ENCODE measurements around the gene KCNG2.

KCNG2 gene

DNA sequence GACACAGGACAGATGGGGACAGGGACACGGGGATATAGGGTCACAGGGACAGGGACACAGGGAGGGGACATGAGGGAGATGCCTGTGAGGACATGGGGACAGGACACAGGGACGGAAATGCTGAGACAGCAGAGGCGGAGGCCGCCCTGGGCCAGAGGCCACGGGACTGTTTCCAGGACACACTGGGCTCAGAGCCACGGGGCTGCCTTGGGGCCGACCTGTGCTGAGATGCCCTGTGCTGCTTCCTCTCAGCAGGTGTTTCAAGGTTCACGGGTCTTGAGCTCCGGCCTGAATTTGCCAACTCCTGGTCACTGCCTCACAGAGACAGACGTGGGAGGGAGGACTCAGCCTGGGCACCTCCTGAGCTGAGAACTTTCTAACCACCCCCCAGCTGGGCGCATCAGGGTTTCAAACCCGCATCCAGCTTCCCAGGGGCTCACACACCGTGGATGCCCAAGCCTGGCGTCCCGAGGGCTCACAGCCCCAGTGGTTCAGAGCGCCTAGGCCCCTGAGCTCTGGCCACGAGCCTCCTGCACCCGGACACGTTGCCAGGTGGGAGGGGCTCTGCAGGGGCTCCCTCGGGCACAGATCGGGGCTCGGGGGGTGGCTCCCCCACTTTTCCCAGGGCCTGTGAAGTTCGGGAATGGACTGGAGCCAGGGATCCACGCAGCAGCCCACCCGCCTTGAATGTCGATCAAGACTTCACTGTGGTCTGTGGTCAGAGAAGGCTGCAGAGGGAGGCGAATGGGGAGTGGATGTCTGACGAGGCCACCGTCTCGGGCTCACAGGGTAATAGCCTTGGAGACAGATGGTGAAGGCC lies 89.7 kb downstream of the KCNG2 start:
- H3K36me3 Mint-ChIP-seq (ENCODE audit: insufficient read depth): no peaks in the 10 kb centered on the region
- H3K9me3 Mint-ChIP-seq: peaks cover 6 to 17% of the 10 kb centered on the region in 2 donors
- DNase-seq (no peak), ATAC-seq (replicated peaks) (no peak)
- H3K27me3 Mint-ChIP-seq: no peaks in the 10 kb centered on the region
- H3K4me3 Mint-ChIP-seq: no peak overlapping the region
- no peaks in the 10 kb centered on the region for H3K4me1 Mint-ChIP-seq (ENCODE audit: low read depth in 2 of 2)
- no peak overlapping the region for H3K27ac Mint-ChIP-seq

- Mint-ChIP-seq H3K36me3 (ENCODE audit: insufficient read depth) (no peaks in the 10 kb centered on the region), H3K27ac (no peak overlapping the region), H3K27me3 (no peaks in the 10 kb centered on the region), H3K9me3 (peaks cover 10 to 24% of the 10 kb centered on the region in 2 donors), H3K4me1 (ENCODE audit: low read depth in 2 of 2) (no peaks in the 10 kb centered on the region), H3K4me3 (no peak overlapping the region)
- no peak for ATAC-seq (replicated peaks)
- no peak for DNase-seq
These were observed 90.3 kb downstream of the KCNG2 start for GRCh38 chr18:79888016-79888415.

DNA sequence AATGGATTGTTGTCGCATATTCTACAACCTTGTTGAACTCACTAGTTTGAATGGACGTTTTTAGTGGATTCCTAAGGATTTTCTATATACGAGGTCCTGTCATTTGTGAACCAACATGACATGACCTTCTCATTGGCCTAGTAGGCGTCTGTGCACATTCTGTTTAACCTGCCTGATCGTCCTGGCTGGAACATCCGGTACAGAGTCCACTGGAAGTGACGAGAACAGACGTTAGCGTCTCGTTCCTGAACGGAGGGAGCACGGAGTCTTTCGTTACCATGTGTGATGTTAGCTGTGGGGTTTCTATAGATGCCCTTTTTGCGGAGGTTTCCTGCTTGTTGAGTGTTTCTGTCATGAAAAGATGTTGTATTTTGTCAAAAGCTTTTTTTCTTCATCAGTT lies 91.8 kb downstream of the KCNG2 start:
- H3K27ac Mint-ChIP-seq: no peak overlapping the region
- H3K4me3 Mint-ChIP-seq: no peak overlapping the region
- H3K4me1 Mint-ChIP-seq (ENCODE audit: low read depth in 2 of 2): no peaks in the 10 kb centered on the region

DNA sequence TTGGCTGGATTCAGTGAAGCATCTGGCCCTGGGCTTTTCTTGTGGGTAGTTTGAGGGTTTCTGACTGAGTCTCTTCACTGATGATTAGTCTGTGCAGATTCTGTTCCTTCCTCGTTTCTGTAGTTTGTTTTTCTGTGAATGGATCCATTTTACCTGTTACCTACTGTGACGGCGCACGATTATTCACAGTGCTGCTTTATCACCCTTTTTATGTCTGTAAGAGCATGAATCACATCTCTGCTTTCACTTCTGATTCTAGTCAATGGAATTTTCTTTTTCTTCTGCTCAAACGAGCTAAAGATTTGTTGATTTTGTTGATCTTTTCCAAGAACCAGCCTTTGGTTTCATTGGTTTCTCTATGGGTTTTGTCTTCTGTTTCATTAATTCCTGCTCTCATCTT lies 92.9 kb downstream of the KCNG2 start:
- Mint-ChIP-seq H3K4me1 (ENCODE audit: low read depth in 2 of 2) (no peaks in the 10 kb centered on the region), H3K27ac (no peak overlapping the region), H3K4me3 (no peak overlapping the region), H3K9me3 (peaks cover 30 to 49% of the 10 kb centered on the region in 2 donors), H3K36me3 (ENCODE audit: insufficient read depth) (no peaks in the 10 kb centered on the region), H3K27me3 (no peaks in the 10 kb centered on the region)
- DNase-seq: no peak
- no peak for ATAC-seq (replicated peaks)

More for the DNA sequence above, 91.8 kb downstream of the KCNG2 start:
- no peaks in the 10 kb centered on the region for H3K36me3 Mint-ChIP-seq (ENCODE audit: insufficient read depth)
- DNase-seq (no peak), ATAC-seq (replicated peaks) (no peak)
- peaks cover 21 to 39% of the 10 kb centered on the region in 2 donors for H3K9me3 Mint-ChIP-seq
- no peaks in the 10 kb centered on the region for H3K27me3 Mint-ChIP-seq

GRCh38 chr18:79896738-79897137 lies 99.0 kb downstream of the KCNG2 start:
- peaks cover 38 to 58% of the 10 kb centered on the region in 2 donors for H3K9me3 Mint-ChIP-seq
- no peak for ATAC-seq (replicated peaks)
- DNase-seq: no peak
- H3K4me1 Mint-ChIP-seq (ENCODE audit: low read depth in 2 of 2): no peaks in the 10 kb centered on the region
- no peak overlapping the region for H3K27ac Mint-ChIP-seq
- no peaks in the 10 kb centered on the region for H3K36me3 Mint-ChIP-seq (ENCODE audit: insufficient read depth)
- no peak overlapping the region for H3K4me3 Mint-ChIP-seq
- no peaks in the 10 kb centered on the region for H3K27me3 Mint-ChIP-seq

DNA sequence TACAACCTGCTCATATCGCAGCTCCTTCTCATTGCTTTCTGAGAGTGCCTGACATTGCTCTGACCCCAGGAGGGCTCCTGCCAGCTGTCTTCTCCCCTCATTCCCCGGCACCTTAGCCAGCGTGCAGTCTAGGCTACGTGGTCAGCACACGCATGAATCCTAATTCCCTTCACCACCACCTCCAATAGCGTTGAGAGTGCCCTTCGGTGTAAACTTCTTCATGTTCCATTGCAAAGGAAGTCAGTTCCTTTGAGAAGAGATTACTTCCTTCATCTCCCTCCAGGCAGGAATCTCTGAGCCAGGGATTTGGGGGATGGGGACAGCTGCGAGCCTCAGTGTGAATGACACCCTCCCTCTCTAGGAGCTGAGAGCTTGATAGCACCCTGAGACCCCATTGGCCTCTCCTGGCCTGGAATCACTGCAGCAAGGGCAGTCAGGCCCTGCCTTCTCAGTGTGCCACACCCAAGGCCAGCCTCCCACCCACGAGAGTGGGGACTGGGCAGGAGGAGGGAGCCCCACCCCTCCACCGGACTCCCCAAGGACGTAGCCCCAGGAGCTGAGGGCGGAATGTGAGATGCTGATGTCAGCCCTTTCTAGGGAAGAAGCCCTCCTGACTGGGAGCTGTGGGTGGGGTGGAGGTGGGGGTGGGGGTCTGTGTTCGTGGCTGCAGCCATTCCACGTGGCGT lies 100.3 kb downstream of the KCNG2 start:
- Mint-ChIP-seq H3K4me3 (no peak overlapping the region), H3K27ac (no peak overlapping the region), H3K4me1 (ENCODE audit: low read depth in 2 of 2) (no peaks in the 10 kb centered on the region), H3K27me3 (no peaks in the 10 kb centered on the region), H3K9me3 (peaks cover 31 to 45% of the 10 kb centered on the region in 2 donors), H3K36me3 (ENCODE audit: insufficient read depth) (peaks cover 7% of the 10 kb centered on the region)
- ATAC-seq (replicated peaks) (no peak), DNase-seq (no peak)

DNA sequence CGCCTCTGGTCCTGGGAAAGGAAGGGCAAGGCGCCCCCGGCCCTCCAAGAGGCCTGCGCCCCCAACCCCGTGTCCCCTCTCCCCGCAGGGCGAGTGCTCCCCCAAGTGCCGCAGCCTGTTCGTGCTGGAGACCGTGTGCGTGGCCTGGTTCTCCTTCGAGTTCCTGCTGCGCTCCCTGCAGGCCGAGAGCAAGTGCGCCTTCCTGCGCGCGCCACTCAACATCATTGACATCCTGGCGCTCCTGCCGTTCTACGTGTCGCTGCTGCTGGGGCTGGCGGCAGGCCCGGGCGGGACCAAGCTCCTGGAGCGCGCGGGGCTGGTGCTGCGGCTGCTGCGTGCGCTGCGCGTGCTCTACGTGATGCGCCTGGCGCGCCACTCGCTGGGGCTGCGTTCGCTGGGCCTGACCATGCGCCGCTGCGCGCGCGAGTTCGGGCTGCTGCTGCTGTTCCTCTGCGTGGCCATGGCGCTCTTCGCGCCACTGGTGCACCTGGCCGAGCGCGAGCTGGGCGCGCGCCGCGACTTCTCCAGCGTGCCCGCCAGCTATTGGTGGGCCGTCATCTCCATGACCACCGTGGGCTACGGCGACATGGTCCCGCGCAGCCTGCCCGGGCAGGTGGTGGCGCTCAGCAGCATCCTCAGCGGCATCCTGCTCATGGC lies 101.3 kb downstream of the KCNG2 start:
- H3K9me3 Mint-ChIP-seq: peaks cover 23 to 35% of the 10 kb centered on the region in 2 donors
- no peaks in the 10 kb centered on the region for H3K27me3 Mint-ChIP-seq
- DNase-seq (no peak), ATAC-seq (replicated peaks) (no peak)
- H3K36me3 Mint-ChIP-seq (ENCODE audit: insufficient read depth): peaks cover 8% of the 10 kb centered on the region
- H3K4me1 Mint-ChIP-seq (ENCODE audit: low read depth in 2 of 2): no peaks in the 10 kb centered on the region
- H3K27ac Mint-ChIP-seq: no peak overlapping the region
- H3K4me3 Mint-ChIP-seq: no peak overlapping the region

- ATAC-seq (replicated peaks) (no peak), DNase-seq (no peak)
- Mint-ChIP-seq H3K27ac (no peak overlapping the region), H3K36me3 (ENCODE audit: insufficient read depth) (peaks cover 8% of the 10 kb centered on the region), H3K27me3 (no peaks in the 10 kb centered on the region), H3K4me3 (no peak overlapping the region), H3K4me1 (ENCODE audit: low read depth in 2 of 2) (no peaks in the 10 kb centered on the region), H3K9me3 (peaks cover 19 to 29% of the 10 kb centered on the region in 2 donors)
These were observed 102.1 kb downstream of the KCNG2 start for GRCh38 chr18:79899609-79900445.

GRCh38 chr18:79900610-79901570 lies 103.2 kb downstream of the KCNG2 start:
- Mint-ChIP-seq H3K4me1 (ENCODE audit: low read depth in 2 of 2) (peaks cover 0 to 4% of the 10 kb centered on the region in 2 donors), H3K27ac (no peak overlapping the region), H3K4me3 (no peak overlapping the region), H3K27me3 (no peaks in the 10 kb centered on the region), H3K9me3 (peaks cover 11 to 19% of the 10 kb centered on the region in 2 donors), H3K36me3 (ENCODE audit: insufficient read depth) (peaks cover 8% of the 10 kb centered on the region)
- no peak for DNase-seq
- no peak for ATAC-seq (replicated peaks)

DNA sequence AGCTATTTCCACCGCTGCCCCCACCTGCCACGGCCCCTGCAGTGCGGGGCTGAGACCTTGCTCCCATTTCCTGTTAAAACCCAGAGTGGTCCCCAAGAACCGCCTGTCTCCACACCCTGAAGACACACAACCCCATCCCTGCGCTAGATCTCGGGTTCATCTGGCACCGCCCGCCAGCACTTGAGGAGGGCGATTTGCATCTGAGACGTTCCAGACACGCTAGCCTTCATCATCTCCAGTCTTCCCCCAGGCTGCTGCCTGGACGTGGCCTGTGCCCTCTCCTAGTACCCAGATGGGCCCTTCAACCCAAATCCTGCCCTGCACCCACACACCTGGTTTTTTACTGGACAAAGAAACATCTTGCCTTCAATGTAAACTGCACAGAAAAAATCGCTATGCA lies 103.9 kb downstream of the KCNG2 start:
- no peak for DNase-seq
- H3K4me1 Mint-ChIP-seq (ENCODE audit: low read depth in 2 of 2): peaks cover 0 to 8% of the 10 kb centered on the region in 2 donors
- no peak for ATAC-seq (replicated peaks)
- H3K27ac Mint-ChIP-seq: peak overlapping the region in 1 of 2 donors; percentile 81
- H3K36me3 Mint-ChIP-seq (ENCODE audit: insufficient read depth): peaks cover 8% of the 10 kb centered on the region
- no peaks in the 10 kb centered on the region for H3K27me3 Mint-ChIP-seq
- peaks cover 11 to 15% of the 10 kb centered on the region in 2 donors for H3K9me3 Mint-ChIP-seq
- no peak overlapping the region for H3K4me3 Mint-ChIP-seq

DNA sequence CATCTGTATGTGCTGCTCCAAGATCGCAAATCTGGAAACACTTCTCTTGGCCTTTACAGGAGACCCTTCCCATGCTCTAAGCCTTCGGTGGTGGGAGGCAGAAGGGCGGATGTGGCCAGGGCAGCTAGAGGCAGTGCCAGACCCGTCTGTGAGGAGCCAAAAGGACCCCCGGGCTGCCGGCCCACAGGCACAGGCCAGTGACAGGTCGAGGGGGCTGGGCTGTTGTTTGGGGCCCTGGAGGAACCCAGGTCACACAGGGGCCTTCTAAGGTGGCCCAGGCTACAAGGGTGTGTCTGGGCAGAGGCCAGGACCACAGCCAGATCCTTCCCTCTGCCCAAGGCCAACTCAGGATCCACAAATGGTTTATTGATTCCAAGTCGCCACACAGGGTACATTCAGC lies 104.3 kb downstream of the KCNG2 start:
- Mint-ChIP-seq H3K4me3 (no peak overlapping the region), H3K36me3 (ENCODE audit: insufficient read depth) (peaks cover 8% of the 10 kb centered on the region), H3K27me3 (no peaks in the 10 kb centered on the region), H3K9me3 (peaks cover 8 to 11% of the 10 kb centered on the region in 2 donors), H3K27ac (peak overlapping the region in 1 of 2 donors; percentile 81), H3K4me1 (ENCODE audit: low read depth in 2 of 2) (peaks cover 0 to 8% of the 10 kb centered on the region in 2 donors)
- DNase-seq (no peak), ATAC-seq (replicated peaks) (no peak)

DNA sequence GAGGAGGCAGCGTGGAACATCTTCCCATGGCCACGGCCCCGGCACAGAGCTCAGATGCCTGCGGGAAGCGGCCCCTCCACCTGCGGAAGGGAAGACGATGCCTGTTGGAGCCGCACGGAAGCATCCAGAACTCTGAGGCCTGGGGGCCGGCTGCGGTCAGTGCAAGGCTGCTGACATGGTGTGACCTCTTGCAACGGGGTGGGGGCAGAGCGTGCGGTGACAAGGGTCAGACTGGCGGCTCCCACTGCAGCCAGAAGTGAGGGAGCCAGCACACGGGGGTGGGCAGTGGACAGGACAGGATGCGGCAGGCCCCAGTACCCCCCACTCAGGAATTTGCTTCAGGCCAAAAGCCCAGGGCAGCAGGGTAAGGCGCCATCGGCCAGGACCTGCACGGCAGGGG lies 104.9 kb downstream of the KCNG2 start:
- no peak for ATAC-seq (replicated peaks)
- Mint-ChIP-seq H3K36me3 (ENCODE audit: insufficient read depth) (peaks cover 8% of the 10 kb centered on the region), H3K4me3 (no peak overlapping the region), H3K27me3 (no peaks in the 10 kb centered on the region), H3K27ac (peak overlapping the region in 1 of 2 donors; percentile 81), H3K9me3 (peaks cover 3 to 5% of the 10 kb centered on the region in 2 donors), H3K4me1 (ENCODE audit: low read depth in 2 of 2) (peaks cover 0 to 8% of the 10 kb centered on the region in 2 donors)
- DNase-seq: no peak

Data from effector memory CD8-positive, alpha-beta T cell (primary cell).